ENCODE results near the gene EIF4E. TPM values are rescaled to one million over a fixed set of nuclear protein-coding genes. Genes with fewer than 3 reads are reported as not detected.
"Not testable (repeated sequence)": the region's sequence is repeated elsewhere in the genome, so short reads cannot be mapped to it uniquely, and the experiment has no call there.

Gene EIF4E
- total RNA-seq, 1 donor from 2014 or later, result 66.1 TPM

DNA sequence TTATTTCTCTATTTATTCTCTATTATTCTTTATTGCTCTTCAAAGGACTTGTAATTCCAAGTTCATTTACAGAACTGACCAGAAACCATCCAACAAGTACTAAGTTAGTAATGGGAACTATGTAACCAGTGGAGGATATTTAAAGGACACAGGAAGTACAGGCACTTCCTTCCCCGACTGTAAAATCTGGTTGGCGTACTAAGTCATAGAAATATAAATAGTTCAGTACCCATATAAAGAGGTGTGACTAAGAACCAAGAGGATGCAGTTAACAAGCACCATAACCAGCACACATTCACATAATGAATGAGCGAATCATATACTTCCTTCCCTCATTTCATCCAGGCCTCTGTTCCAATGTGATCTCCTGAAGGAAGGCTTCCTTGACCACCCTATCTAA lies 3.6 kb upstream of the EIF4E start:
- H3K27ac Mint-ChIP-seq (ENCODE audit: unreplicated experiment), result peak overlapping the region; percentile 17
- H3K4me3 Mint-ChIP-seq (ENCODE audit: unreplicated experiment), result no peak overlapping the region
- H3K36me3 Mint-ChIP-seq (ENCODE audit: low read depth), result no peaks in the 10 kb centered on the region
- H3K4me1 Mint-ChIP-seq (ENCODE audit: low read depth), result peaks cover 22% of the 10 kb centered on the region
- DNase-seq (ENCODE audit: low spot score), result no peak
- TF ChIP-seq, protein P1, sequence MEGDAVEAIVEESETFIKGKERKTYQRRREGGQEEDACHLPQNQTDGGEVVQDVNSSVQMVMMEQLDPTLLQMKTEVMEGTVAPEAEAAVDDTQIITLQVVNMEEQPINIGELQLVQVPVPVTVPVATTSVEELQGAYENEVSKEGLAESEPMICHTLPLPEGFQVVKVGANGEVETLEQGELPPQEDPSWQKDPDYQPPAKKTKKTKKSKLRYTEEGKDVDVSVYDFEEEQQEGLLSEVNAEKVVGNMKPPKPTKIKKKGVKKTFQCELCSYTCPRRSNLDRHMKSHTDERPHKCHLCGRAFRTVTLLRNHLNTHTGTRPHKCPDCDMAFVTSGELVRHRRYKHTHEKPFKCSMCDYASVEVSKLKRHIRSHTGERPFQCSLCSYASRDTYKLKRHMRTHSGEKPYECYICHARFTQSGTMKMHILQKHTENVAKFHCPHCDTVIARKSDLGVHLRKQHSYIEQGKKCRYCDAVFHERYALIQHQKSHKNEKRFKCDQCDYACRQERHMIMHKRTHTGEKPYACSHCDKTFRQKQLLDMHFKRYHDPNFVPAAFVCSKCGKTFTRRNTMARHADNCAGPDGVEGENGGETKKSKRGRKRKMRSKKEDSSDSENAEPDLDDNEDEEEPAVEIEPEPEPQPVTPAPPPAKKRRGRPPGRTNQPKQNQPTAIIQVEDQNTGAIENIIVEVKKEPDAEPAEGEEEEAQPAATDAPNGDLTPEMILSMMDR (IDR thresholded peaks at IDR 0.05), result no peak
- no peaks in the 10 kb centered on the region for H3K9me3 Mint-ChIP-seq (ENCODE audit: low read depth)
- no peaks in the 10 kb centered on the region for H3K27me3 Mint-ChIP-seq (ENCODE audit: low read depth)

DNA sequence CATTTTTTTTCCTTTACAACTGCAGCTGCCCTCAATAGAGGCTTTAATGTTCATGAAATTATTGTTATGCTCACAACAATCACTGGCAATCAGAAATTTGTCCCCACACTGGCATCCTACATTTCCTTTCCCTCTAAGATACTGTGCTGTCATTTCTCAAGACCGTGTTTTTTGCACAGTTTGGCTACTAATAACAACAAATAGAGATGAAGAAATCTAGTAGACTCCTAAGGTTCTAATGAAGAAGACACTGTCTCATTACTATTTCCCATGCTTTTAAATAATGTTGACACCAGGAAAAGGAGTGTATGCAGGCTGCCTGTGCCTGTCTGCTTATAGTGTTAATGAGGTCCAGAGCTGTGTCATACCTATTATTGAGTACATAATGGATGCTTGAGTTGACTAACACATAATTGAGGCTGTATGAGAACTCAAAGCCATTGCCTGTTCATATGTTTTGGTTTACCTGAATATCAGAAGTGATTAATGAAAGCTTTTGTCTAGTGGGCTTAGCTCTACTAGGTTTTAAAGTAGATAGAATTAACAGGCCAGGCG lies 1.5 kb upstream of the EIF4E start:
- TF ChIP-seq, protein P1 (IDR thresholded peaks at IDR 0.05), result no peak

DNA sequence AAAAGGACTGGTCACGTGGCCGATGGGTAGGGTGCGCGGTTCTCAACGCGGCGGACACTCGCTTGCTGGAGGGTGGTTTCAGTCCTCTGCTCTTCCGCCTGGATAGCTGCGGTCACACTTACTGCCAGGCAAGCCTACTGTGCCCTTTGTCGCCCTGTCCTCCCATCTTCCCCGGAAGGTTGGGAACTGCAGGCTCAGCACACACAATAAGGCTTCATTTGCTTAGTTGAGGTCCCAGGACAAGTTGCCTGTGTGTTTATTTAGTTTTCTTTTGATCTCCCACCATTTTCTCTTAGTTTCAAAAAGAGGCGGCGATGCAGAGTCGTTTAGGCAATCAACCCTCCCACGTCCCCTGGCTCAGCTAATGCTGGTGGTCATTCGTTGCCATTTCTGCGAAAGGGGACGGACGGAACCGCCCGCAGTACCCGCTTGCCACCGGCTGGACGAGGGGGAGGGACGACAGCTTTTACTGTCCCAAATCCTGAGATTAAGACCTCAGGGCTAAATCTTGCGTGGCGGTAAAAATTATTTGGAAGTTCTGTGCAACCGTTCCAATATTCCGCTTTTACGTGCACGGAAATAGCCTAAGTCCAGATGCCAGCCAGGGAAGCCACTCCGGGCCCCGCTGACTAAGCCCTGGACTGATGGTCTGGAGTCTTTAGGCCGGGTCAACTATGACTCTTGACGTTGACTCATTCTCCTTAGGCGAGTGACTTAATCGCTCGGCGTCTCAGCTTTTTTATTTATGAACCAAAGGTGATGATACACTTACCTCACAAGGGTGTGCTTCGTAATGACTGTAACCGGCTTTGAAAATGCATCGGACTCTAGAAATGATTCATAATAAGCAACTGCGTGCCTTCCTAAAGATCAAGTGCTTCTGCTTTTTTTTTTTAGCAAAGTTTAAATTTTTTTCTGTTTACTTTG lies 671 bp upstream of the EIF4E start:
- Mint-ChIP-seq H3K27ac (ENCODE audit: unreplicated experiment) (peak overlapping the region; percentile 99), H3K4me3 (ENCODE audit: unreplicated experiment) (peak overlapping the region; percentile 93), H3K9me3 (ENCODE audit: low read depth) (no peaks in the 10 kb centered on the region), H3K27me3 (ENCODE audit: low read depth) (no peaks in the 10 kb centered on the region), H3K36me3 (ENCODE audit: low read depth) (peaks cover 3% of the 10 kb centered on the region), H3K4me1 (ENCODE audit: low read depth) (peaks cover 38% of the 10 kb centered on the region)
- DNase-seq (ENCODE audit: low spot score), result no peak
- TF ChIP-seq, protein P1 (IDR thresholded peaks at IDR 0.05), result no peak

More for the DNA sequence above, 1.5 kb upstream of the EIF4E start:
- peaks cover 1% of the 10 kb centered on the region for H3K36me3 Mint-ChIP-seq (ENCODE audit: low read depth)
- H3K27ac Mint-ChIP-seq (ENCODE audit: unreplicated experiment), result peak overlapping the region; percentile 99
- H3K4me1 Mint-ChIP-seq (ENCODE audit: low read depth), result peaks cover 38% of the 10 kb centered on the region
- H3K27me3 Mint-ChIP-seq (ENCODE audit: low read depth), result no peaks in the 10 kb centered on the region
- DNase-seq (ENCODE audit: low spot score), result no peak
- H3K4me3 Mint-ChIP-seq (ENCODE audit: unreplicated experiment), result peak overlapping the region; percentile 93
- H3K9me3 Mint-ChIP-seq (ENCODE audit: low read depth), result no peaks in the 10 kb centered on the region

DNA sequence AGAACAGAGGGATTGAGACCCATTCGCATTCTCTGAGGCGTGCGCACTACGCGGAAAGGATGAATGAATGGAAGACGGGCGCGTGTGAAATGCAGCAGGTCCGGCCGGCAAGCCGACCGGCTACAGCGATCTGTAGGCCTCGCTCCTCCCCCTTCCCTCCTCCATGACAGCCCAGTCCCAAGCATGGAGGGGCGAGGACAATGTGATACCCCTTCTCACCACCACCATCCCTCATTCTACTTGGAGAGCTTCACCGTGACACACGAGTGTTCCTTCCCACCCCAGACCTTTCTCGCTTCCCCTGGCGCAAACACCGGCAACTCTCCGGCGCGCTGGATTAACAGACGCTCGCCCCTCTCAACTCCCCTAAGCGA lies 815 bp downstream of the EIF4E start:
- TF ChIP-seq, protein P1 (IDR thresholded peaks at IDR 0.05), result no peak

DNA sequence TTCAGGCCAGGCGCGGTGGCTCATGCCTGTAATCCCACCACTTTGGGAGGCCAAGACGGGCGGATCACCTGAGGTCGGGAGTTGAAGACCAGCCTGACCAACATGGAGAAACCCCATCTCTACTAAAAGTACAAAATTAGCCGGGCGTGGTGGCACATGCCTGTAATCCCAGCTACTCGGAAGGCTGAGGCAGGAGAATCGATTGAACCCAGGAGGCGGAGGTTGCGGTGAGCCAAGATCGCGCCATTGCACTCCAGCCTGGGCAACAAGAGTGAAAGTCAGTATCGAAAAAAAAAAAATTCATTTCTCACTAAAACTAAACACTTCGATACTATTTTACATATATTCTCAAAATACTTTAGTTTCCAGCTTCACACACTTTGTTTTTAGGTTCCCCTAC lies 2.7 kb downstream of the EIF4E start:
- H3K4me1 Mint-ChIP-seq (ENCODE audit: low read depth), result peaks cover 37% of the 10 kb centered on the region
- not testable (repeated sequence) for H3K36me3 Mint-ChIP-seq (ENCODE audit: low read depth); H3K9me3 Mint-ChIP-seq (ENCODE audit: low read depth); DNase-seq (ENCODE audit: low spot score); H3K27me3 Mint-ChIP-seq (ENCODE audit: low read depth); H3K4me3 Mint-ChIP-seq (ENCODE audit: unreplicated experiment)
- peak overlapping the region; percentile 22 for H3K27ac Mint-ChIP-seq (ENCODE audit: unreplicated experiment)

More for the DNA sequence above, 815 bp downstream of the EIF4E start:
- Mint-ChIP-seq H3K27ac (ENCODE audit: unreplicated experiment) (peak overlapping the region; percentile 99), H3K36me3 (ENCODE audit: low read depth) (peaks cover 3% of the 10 kb centered on the region), H3K4me3 (ENCODE audit: unreplicated experiment) (peak overlapping the region; percentile 93), H3K4me1 (ENCODE audit: low read depth) (peaks cover 42% of the 10 kb centered on the region), H3K9me3 (ENCODE audit: low read depth) (no peaks in the 10 kb centered on the region), H3K27me3 (ENCODE audit: low read depth) (no peaks in the 10 kb centered on the region)
- DNase-seq (ENCODE audit: low spot score), result no peak
